Vagina (tissue), 2 donors: Measurements from ENCODE around the gene SEMA3A.

Experiments
- POLR2A ChIP-seq, 2 donors: fragments of 450-650 bp; IDR thresholded peaks; one replicate each; pipeline ENCODE4 v1.6.1; 2017; ENCODE audit warnings: antibody characterized with exemption in 2 of 2, mild to moderate bottlenecking in 2 of 2, moderate library complexity in 2 of 2
- TF ChIP-seq, protein P1 (sequence below), 3 experiments: fragments of 450-650 bp in 2 of 3; fragments of 200-600 bp in 1 of 3; sonication (generic) in 1 of 3; IDR thresholded peaks; one replicate each; pipeline ENCODE4 v1.5.1; 2017 to 2019; ENCODE audit warnings: antibody characterized with exemption in 3 of 3, mild to moderate bottlenecking in 2 of 3, moderate library complexity in 2 of 3

DNA sequence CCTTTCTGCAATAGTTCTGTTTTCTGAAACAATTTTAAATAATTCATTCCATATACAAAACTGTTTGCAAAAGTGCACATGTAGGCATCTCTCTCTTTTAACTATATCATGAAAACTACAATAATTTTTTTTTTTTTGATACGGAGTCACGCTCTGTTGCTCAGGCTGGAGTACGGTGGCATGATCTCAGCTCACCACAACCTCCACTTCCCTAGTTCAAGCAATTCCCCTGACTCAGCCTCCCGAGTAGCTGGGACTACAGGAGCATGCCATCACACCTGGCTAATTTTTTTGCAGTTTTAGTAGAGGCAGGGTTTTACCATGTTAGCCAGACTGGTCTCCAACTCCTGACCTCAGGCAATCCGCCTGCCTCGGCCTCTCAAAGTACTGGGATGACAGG, 44.0 kb upstream of the SEMA3A start:
- TF ChIP-seq, protein P1, sequence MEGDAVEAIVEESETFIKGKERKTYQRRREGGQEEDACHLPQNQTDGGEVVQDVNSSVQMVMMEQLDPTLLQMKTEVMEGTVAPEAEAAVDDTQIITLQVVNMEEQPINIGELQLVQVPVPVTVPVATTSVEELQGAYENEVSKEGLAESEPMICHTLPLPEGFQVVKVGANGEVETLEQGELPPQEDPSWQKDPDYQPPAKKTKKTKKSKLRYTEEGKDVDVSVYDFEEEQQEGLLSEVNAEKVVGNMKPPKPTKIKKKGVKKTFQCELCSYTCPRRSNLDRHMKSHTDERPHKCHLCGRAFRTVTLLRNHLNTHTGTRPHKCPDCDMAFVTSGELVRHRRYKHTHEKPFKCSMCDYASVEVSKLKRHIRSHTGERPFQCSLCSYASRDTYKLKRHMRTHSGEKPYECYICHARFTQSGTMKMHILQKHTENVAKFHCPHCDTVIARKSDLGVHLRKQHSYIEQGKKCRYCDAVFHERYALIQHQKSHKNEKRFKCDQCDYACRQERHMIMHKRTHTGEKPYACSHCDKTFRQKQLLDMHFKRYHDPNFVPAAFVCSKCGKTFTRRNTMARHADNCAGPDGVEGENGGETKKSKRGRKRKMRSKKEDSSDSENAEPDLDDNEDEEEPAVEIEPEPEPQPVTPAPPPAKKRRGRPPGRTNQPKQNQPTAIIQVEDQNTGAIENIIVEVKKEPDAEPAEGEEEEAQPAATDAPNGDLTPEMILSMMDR (IDR thresholded peaks at IDR 0.05) = no peak
- TF ChIP-seq POLR2A (IDR thresholded peaks at IDR 0.05) = no peak
